ENCODE data around the gene WDR33.

The WDR33 gene

DNA sequence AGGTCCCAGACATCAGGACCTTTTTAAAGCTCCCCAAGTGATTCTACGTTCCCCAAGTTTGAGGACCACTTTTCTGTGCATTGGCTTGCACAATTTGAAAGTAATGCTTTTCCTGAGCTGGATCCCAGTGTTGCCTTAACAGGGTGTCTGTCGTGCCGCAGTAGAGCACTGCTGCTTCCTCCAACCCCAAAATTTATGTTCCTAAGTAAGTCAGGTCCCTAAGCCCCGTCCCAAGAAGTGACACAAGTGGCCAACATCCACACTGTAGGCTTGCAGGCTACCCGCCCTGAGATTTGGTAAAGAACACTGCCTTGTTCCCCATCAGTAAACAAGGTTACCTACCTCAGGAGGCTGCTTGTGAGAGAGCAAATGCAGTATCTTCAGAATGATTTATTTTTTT, 107.7 kb downstream of the WDR33 start:
- TF ChIP-seq ZBTB7A (IDR thresholded peaks at IDR 0.05; ENCODE audit: low read depth), result no peak
- TF ChIP-seq TCF12 (IDR thresholded peaks at IDR 0.05; ENCODE audit: low read depth), result no peak
- TF ChIP-seq CEBPB (IDR thresholded peaks at IDR 0.05), result no peak
- TF ChIP-seq, protein P1, sequence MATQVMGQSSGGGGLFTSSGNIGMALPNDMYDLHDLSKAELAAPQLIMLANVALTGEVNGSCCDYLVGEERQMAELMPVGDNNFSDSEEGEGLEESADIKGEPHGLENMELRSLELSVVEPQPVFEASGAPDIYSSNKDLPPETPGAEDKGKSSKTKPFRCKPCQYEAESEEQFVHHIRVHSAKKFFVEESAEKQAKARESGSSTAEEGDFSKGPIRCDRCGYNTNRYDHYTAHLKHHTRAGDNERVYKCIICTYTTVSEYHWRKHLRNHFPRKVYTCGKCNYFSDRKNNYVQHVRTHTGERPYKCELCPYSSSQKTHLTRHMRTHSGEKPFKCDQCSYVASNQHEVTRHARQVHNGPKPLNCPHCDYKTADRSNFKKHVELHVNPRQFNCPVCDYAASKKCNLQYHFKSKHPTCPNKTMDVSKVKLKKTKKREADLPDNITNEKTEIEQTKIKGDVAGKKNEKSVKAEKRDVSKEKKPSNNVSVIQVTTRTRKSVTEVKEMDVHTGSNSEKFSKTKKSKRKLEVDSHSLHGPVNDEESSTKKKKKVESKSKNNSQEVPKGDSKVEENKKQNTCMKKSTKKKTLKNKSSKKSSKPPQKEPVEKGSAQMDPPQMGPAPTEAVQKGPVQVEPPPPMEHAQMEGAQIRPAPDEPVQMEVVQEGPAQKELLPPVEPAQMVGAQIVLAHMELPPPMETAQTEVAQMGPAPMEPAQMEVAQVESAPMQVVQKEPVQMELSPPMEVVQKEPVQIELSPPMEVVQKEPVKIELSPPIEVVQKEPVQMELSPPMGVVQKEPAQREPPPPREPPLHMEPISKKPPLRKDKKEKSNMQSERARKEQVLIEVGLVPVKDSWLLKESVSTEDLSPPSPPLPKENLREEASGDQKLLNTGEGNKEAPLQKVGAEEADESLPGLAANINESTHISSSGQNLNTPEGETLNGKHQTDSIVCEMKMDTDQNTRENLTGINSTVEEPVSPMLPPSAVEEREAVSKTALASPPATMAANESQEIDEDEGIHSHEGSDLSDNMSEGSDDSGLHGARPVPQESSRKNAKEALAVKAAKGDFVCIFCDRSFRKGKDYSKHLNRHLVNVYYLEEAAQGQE (IDR thresholded peaks at IDR 0.05; ENCODE audit: low read depth), result no peak
- TF ChIP-seq YY1 (IDR thresholded peaks at IDR 0.05; ENCODE audit: low read depth), result no peak
- TF ChIP-seq, protein P2, sequence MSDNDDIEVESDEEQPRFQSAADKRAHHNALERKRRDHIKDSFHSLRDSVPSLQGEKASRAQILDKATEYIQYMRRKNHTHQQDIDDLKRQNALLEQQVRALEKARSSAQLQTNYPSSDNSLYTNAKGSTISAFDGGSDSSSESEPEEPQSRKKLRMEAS (IDR thresholded peaks at IDR 0.05), result no peak
- no peak for TF ChIP-seq NFIC (IDR thresholded peaks at IDR 0.05)
- TF ChIP-seq, protein P3, sequence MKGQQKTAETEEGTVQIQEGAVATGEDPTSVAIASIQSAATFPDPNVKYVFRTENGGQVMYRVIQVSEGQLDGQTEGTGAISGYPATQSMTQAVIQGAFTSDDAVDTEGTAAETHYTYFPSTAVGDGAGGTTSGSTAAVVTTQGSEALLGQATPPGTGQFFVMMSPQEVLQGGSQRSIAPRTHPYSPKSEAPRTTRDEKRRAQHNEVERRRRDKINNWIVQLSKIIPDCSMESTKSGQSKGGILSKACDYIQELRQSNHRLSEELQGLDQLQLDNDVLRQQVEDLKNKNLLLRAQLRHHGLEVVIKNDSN (IDR thresholded peaks at IDR 0.05), result no peak
- TF ChIP-seq EP300 (IDR thresholded peaks at IDR 0.05; ENCODE audit: borderline replicate concordance), result no peak
- TF ChIP-seq TAF1 (IDR thresholded peaks at IDR 0.05; ENCODE audit: low read depth), result no peak
- TF ChIP-seq EGR1 (IDR thresholded peaks at IDR 0.05), result no peak
- no peak for TF ChIP-seq TEAD4 (IDR thresholded peaks at IDR 0.05)
- no peak for TF ChIP-seq CREB1 (IDR thresholded peaks at IDR 0.05; ENCODE audit: low read depth)
- TF ChIP-seq FOXM1 (IDR thresholded peaks at IDR 0.05; ENCODE audit: borderline replicate concordance, low read depth), result no peak
- TF ChIP-seq RAD21 (IDR thresholded peaks at IDR 0.05; ENCODE audit: low read depth), result no peak

DNA sequence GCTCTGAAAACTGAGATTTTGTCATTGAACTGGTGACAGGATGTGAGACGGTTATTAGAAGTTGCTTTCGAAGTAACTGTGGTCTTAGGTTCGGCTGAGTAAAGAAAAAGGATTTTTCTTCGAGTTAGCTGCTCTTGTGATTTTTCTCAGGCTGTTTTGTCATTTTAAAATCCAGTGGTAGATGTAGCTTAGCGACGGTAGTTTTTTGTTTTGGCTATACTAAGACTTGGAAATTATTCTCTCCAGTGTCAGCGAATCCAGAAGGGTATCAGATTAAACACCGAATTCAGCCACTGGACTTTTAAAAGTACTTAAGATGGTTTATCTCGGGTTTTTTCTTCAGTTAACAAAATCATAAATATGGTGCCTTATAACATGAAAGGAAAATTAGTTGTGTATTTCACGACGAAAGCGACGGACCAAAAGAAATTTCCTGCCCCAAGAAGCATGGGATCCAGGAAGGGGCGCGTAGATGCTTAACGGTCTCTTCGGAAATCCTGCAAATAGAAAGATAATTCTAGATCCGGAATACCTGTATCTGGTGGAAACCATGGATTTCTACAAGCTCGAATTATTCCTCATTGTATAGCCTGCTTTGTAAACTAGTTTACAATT, 108.5 kb downstream of the WDR33 start:
- no peak for TF ChIP-seq ZBTB7A (IDR thresholded peaks at IDR 0.05; ENCODE audit: low read depth)
- TF ChIP-seq TEAD4 (IDR thresholded peaks at IDR 0.05), result no peak
- no peak for TF ChIP-seq NFIC (IDR thresholded peaks at IDR 0.05)
- TF ChIP-seq, protein P3 (IDR thresholded peaks at IDR 0.05), result no peak
- no peak for TF ChIP-seq EP300 (IDR thresholded peaks at IDR 0.05; ENCODE audit: borderline replicate concordance)
- TF ChIP-seq, protein P2 (IDR thresholded peaks at IDR 0.05), result no peak
- TF ChIP-seq CEBPB (IDR thresholded peaks at IDR 0.05), result no peak
- TF ChIP-seq, protein P1 (IDR thresholded peaks at IDR 0.05; ENCODE audit: low read depth), result no peak
- no peak for TF ChIP-seq TAF1 (IDR thresholded peaks at IDR 0.05; ENCODE audit: low read depth)

DNA sequence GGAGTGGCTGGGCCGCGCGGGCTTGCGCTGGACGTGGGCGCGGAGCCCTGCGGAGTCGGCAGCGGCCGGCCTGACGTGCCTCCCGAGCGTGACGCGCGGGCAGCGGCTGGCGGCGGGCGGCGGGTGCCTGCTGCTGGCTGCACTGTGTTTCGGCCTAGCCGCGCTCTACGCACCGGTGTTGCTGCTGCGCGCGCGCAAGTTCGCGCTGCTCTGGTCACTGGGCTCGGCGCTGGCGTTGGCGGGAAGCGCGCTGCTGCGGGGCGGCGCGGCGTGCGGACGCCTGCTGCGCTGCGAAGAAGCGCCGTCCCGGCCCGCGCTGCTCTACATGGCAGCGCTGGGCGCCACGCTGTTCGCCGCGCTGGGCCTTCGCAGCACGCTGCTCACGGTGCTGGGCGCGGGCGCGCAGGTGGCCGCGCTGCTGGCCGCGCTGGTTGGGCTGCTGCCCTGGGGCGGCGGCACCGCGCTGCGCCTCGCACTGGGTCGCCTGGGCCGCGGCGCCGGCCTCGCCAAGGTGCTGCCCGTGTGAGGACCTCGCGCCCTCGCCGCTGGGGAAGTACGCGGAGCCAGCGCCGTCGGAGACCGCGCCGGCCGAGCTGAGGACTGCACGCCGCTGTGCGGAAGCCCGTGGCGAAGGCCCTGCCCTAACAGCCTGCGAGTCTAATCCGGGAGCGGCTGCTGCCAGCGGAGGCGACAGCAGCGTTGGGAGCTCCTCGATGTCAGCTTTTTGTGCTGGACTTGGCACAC, 109.1 kb downstream of the WDR33 start:
- TF ChIP-seq TCF12 (IDR thresholded peaks at IDR 0.05; ENCODE audit: low read depth) (no peak; the same call in 1 of the 2 replicates), RAD21 (IDR thresholded peaks at IDR 0.05; ENCODE audit: low read depth) (no peak), EGR1 (IDR thresholded peaks at IDR 0.05) (no peak), CEBPB (IDR thresholded peaks at IDR 0.05) (no peak), FOXM1 (IDR thresholded peaks at IDR 0.05; ENCODE audit: borderline replicate concordance, low read depth) (no peak), CREB1 (IDR thresholded peaks at IDR 0.05; ENCODE audit: low read depth) (no peak), NFIC (IDR thresholded peaks at IDR 0.05) (0 out of 2 replicates have a peak, but pooled peaks have one; percentile 29), EP300 (IDR thresholded peaks at IDR 0.05; ENCODE audit: borderline replicate concordance) (no peak), YY1 (IDR thresholded peaks at IDR 0.05; ENCODE audit: low read depth) (peak; percentile 47), ZBTB7A (IDR thresholded peaks at IDR 0.05; ENCODE audit: low read depth) (no peak)
- TF ChIP-seq, protein P2 (IDR thresholded peaks at IDR 0.05), result peak; percentile 82
- TF ChIP-seq, protein P3 (IDR thresholded peaks at IDR 0.05), result no peak

DNA sequence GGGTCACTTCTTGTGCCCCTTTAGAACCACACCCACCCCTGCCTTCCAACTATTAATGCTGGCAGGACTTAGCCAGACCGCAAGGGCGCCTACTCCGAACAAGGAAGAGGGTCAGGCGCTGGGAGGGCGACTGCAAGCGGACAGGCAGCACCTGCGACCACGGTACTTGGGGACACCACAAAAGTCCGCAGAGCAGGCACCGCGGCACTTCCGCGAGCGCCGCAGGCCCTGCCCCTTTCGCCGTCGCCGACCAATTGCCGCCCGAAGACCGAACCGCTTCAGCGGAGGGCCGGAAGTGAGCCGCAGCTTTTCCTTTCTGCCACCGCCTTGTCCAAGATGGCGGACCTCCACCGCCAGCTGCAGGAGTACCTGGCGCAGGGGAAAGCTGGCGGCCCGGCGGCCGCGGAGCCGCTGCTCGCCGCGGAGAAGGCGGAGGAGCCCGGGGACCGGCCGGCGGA, 109.7 kb downstream of the WDR33 start, which contains the start of gene SFT2D3:
Gene SFT2D3, plus strand, starts transcription at position 305 of the 458 bp plus-strand sequence. Its CDS starts 32 bp downstream, at position 337.
- peak; percentile 96 for TF ChIP-seq YY1 (IDR thresholded peaks at IDR 0.05; ENCODE audit: low read depth)
- no peak for TF ChIP-seq ZBTB7A (IDR thresholded peaks at IDR 0.05; ENCODE audit: low read depth)
- TF ChIP-seq EP300 (IDR thresholded peaks at IDR 0.05; ENCODE audit: borderline replicate concordance), result 0 out of 2 replicates have a peak, but pooled peaks have one; percentile 11
- TF ChIP-seq TAF1 (IDR thresholded peaks at IDR 0.05; ENCODE audit: low read depth), result peak; percentile 97
- TF ChIP-seq TCF12 (IDR thresholded peaks at IDR 0.05; ENCODE audit: low read depth), result peak; percentile 63

Measured in Ishikawa (cell line).